T-helper 1 cell (primary cell): Measurements from ENCODE around the gene ACTN4.
A peak's percentile ranks its signal among the peaks of the same experiment; 100 is the strongest.
"Not testable (repeated sequence)": the region's sequence is repeated elsewhere in the genome, so short reads cannot be mapped to it uniquely, and the experiment has no call there.

Source experiments
- DNase-seq, 5 donors: peaks; one replicate each; pipeline ENCODE4 v3.0.0-alpha.2; 2012 to 2020

The ACTN4 gene

DNA sequence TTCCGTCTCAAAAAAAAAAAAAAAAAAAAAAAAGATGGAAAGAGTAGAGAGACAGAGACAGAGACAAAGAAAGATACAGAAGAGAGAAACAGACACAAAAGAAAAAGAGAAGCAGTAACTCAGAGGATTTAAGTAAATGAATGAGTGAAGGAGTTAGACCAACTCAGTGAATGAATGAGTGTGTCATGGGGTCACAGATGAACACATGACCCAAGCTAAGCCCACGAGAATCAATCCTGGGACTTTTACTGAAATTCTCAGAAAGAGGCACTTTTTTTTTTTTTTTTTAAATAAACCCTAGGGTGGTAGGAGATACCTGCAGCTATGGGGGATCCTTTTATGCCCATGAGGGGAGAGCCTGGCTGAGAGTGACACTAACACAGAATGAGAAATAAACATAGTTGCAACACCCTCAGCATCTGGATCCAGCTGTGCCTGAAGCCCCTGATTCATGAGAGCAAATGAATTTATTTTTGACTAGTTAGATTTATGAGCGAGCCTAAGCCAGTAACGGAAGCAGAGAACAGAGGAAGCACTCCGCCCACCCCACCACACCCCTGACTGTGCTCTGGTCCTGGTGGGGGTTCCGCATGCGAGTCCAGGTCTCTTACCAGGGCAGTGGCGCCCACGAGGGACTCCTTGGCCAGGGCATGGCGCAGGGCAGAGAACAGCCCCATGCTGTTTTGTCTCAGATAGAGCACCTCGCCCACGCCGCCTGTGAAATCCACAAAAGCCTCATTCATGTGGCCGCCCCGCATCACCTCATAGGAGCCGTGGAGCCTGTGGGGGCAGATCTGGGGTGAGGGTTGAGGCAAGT is 92.2 kb downstream of the ACTN4 start:
- no peak for DNase-seq

DNA sequence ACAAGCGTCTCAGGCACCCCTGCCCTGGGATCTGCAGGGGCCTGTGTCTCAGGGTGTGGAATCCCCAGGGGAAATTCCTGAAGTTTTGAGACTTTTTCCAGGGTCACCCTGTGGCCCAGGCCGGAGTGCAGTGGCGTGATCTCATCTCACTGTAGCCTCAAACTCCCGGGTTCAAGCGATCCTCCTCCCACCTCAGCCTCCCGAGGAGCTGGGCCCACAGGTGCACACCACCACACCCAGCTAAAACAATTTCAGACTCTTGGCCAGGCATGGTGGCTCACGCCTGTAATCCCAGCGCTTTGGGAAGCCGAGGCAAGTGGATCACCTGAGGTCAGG is 92.8 kb downstream of the ACTN4 start:
- no peak for DNase-seq

DNA sequence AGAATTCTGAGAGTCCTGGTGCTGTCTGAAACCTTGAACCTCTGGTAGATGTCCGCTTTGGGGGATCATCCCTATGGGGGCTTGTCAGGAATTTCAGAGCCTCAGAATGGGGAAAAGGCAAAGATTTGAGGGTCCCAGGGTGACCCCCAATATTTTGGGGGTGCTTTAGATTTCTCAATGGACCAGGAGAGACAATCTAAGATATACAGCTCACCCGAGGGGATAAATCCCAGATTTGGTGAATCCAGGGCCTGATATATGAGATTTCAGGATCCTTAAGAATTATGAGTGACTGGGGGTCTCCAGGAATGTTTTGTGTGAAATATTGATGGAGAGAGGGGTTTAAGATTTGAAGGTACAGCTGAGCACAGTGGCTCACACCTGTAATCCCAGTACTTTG is 93.5 kb downstream of the ACTN4 start:
- no peak for DNase-seq

DNA sequence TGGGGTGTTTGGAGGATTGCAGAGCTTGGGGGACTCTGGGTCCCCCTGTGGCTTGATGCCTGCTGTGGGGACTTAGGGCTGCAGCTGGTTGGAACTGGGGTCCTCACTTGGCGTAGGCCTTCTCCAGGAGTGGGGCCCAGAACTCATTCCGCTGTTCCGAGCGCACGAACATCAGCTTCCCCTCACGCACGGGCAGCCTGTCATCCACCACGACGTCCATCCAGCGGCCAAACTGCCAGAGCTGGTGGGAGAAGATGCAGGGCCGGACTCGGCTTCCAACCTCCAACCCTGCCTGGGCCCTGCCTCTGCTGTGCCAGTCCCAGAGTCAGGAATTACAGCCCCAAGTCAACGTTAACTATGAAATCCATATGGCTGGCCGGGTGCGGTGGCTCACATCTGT is 94.2 kb downstream of the ACTN4 start:
- no peak for DNase-seq

DNA sequence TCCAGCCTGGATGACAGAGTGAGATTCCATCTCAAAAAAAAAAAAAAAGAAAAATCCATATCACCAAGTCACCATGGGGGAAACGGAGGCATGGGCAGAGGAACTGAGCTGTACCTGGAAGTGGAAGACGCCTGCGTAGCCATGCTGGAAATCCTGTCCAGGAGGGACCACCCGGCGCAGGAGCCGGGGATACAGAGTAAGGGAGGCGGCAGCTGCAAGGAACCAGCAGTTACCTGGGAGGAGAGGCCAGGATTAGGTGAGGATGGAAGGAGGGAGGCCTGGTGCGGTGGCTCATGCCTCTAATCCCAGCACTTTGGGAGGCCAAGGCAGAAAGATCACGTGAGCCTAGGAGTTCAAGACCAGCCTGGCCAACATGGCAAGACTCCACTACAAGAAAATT is 94.8 kb downstream of the ACTN4 start:
- DNase-seq = no peak

DNA sequence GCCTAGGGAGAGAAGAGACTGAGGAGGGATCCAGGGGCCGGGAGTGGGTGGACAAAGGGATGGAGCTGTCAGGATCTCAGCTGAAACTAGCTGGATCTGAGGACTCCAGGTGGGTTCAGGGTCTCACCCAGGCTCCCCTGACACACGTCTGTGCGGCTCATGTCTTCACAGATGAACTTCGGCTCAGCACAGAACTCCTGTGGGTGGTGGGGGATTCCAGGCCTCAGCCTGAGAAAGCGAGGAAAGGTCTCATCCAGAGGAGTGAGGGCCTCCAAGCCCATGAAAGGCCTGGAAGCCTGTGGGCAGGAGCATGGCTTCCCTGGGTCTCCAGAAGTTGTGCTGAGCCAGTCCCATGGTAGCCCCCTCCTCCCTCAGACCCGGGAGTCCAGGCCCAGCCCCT is 95.5 kb downstream of the ACTN4 start:
- DNase-seq = no peak

DNA sequence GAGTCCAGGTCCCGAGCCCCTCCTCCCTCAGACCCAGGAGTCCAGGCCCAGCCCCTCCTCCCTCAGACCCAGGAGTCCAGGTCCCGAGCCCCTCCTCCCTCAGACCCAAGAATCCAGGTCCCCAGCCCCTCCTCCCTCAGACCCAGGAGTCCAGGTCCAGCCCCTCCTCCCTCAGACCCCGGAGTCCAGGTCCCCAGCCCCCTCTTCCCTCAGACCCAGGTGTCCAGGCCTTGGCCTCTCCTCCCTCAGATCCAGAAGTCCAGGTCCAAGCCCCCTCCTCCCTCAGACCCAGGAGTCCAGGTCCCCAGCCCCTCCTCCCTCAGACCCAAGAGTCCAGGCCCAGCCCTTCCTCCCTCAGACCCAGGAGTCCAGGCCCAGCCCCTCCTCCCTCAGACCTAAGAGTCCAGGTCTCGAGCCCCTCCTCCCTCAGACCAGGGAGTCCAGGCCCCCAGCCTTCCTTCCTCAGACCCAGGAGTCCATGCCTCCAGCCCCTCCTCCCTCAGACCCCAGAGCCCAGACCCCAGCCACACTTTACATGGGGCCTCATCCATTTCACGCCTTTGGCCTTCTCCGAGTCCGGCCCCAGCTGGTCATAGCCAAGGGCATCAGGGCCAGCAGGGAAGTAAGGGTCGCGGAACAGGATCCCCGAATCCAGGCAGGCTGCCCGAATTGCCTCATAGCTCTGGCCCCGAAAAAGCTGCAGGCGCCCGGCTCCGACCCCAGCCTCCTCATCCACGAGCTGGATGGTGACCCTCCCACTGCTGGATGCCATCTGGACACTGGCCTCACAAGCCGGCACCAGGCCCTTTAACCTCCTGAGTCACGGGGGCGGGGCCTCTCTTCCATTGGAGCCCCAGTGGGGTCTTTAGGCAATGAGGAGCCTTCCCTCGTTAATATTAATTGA is 96.2 kb downstream of the ACTN4 start:
- no peak for DNase-seq

DNA sequence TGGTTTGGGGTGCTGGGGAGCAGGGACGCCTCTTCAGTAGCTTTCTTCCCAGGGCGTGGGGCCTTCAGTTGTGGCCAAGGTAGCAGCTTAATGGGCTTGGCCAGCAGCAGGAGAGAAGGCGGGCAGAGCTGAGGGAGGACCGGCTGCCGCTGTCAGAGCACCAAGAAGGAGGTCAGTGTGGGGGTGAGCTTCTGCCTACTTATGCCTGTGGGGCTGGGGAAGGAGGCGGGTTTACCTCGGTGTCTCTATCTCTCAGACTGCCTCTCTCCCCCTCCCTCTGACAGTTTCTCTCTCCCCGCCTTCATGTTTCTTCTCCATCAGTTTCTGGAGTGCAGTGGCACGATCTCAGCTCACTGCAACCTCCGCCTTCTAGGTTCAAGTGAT is 96.8 kb downstream of the ACTN4 start, which contains the start of gene CAPN12:
Gene CAPN12 (minus strand): TSS at position 177 of the 384 bp plus-strand sequence. CDS start 309 bp downstream, outside the sequence.
- no peak for DNase-seq

DNA sequence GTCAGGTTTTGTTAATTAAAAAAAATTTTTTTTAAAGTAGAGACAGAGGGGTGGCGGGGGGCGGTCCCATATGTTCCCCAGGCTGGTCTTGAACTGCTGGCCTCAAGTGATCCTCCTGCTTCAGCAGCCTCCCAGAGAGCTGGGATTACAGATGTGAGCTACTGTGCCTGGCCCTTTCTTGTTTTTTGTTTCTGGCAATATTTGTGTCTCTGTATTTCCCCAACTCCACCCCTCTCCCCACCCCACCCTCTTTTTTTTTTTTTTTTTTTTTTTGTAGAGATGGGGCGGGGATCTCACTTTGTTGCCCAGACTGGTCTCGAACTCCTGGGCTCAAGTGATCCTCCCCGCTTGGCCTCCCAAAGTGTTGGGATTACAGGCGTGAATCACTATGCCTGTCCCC is 97.4 kb downstream of the ACTN4 start:
- no peak for DNase-seq

DNA sequence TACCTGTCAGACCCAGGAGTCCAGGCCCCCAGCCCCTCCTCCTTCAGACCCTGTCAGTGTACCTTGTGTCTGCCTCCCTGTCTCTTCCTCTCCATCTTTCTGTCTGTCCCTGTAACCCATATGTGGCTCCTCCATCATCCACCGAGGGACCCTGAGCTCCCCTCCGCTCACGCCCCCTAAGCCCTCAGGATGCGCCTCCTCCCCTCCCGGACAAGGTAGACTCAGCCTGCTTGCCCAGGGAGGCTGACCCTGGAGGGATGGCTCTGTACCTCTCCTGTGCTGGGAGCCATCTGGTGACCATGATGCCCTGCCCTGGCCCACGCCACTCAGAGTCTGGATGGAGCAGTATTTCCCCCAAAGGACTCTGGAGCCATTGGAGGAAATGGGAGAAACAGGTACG is 97.9 kb downstream of the ACTN4 start:
- no peak for DNase-seq

DNA sequence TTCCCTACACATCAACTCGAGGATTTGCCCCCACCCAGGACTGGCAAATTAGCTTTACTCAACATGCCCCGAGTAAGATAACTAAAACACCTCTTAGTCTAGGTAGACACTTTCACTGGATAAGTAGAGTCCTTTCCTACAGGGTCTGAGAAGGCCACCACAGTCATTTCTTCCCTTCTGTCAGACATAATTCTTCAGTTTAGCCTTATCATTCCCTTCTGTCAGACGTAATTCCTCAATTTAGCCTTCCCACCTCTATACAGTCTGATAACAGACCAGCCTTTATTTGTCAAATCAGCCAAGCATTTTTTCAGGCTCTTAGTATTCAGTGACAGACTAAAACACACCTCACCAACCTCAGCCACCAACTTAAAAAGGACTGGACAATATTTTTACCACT is 106.3 kb downstream of the ACTN4 start:
- DNase-seq = not testable (repeated sequence)

DNA sequence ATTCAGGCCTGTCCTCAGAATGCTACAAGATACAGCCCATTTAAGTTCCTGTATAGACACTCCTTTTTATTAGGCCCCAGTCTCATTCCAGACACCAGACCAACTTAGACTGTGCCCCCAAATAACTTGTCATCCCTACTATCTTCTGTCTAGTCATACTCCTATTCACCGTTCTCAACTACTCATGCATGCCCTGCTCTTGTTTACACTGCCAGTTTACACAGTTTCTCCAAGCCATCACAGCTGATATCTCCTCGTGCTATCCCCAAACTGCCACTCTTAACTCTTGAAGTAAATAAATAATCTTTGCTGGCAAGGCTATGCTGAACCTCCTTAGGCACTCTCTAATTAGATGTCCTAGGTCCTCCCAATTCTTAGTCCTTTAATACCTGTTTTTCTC is 106.7 kb downstream of the ACTN4 start:
- not testable (repeated sequence) for DNase-seq

DNA sequence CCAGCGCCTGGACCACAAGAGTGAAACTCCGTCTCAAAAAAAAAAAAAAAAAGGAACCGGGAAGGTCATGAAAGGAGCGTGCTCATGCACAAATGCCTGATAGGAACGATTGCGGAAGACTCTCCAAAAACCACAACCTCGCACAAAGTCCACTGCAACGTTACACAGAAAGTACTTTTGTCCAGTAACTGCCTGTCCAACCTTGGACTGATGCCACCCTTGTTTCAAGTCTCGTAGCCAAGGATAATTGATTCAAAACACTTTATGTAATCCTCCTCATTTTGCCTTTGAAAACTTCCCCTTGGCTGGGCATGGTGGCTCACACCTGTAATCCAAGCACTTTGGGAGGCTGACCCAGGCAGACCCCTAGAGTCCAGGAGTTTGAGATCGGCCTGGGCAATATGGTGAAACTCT is 112.1 kb downstream of the ACTN4 start:
- no peak for DNase-seq

DNA sequence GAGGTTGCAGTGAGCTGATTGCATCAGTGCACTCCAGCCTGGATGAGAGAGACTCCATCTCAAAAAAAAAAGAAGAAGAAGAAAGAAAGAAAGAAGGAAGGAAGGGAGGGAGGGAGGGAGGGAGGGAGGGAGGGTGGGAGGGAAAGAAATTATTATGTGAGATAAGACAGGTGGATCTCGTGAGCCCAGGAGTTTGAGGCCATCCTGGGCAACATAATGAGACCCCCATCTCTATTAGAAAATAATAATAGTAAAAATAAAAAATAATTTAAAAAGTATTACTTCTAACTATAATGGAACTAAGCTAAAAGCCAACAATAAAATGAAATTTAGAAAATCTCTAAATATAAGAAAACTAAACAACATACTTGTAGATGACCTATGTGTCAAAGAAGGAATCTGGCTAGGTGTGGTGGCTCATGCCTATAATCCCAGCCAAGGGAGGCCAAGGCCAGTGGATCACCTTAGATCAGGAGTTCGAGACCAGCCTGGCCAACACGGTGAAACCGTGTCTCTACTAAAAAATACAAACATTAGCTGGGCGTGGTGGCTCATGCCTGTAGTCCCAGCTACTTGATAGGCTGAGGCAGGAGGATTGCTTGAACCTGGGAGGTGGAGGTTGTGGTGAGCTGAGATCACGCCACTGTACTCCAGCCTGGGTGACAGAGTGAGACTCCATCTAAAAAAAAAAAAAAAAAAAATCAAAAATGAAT is 113.5 kb downstream of the ACTN4 start:
- DNase-seq = not testable (repeated sequence)

DNA sequence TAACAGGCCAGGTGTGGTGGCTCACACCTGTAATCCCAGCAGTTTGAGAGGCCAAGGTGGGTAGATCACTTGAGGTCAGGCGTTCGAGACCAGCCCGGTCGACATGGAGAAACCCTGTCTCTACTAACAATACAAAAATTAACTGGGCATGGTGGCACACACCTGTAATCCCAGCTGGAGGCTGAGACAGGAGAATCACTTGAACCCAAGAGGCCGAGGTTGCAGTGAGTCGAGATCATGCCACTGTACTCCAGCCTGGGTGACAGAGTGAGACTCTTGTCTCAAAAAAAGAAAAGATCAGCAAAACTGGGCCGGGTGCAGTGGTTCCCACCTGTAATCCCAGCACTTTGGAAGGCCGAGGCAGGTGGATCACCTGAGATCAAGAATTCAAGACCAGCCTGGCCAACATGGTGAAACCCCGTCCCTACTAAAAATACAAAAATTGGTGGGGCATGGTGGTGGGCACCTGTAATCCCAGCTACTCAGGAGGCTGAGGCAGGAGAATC is 114.5 kb downstream of the ACTN4 start:
- DNase-seq = not testable (repeated sequence)

DNA sequence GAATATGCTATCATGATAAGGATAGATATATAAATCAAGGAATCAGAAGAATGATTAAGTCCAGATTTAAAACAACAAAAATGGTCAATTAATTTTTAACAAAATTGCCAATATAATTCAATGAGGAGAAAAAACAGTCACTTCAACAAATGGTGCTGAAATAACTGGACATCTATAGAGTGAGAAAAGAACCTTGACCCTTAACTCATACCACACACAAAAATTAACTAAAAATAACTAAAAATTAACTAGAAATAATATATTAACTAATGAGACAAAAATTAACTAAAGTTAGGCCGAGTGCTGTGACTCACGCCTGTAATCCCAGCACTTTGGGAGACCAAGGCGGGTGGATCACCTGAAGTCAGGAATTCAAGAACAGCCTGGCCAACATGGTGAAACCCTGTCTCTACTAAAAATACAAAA is 116.4 kb downstream of the ACTN4 start:
- DNase-seq = no peak

DNA sequence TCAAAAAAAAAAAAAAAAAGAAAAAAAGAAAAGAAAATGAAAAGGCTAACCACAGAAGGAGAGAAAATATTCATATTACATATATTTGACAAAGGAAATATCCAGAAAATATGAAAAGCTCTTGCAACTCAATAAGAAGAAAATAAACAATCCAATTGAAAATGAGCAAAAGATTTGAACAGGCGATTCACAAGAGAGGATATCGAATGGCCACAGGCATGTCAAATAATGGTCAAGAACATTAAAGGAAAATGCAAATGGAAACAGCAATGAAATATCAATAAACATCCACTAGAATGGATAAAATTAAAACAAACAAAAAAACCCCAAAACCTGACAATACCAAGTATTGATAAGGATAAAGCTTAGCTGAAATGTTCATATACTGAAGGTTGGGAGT is 117.8 kb downstream of the ACTN4 start:
- DNase-seq = no peak

DNA sequence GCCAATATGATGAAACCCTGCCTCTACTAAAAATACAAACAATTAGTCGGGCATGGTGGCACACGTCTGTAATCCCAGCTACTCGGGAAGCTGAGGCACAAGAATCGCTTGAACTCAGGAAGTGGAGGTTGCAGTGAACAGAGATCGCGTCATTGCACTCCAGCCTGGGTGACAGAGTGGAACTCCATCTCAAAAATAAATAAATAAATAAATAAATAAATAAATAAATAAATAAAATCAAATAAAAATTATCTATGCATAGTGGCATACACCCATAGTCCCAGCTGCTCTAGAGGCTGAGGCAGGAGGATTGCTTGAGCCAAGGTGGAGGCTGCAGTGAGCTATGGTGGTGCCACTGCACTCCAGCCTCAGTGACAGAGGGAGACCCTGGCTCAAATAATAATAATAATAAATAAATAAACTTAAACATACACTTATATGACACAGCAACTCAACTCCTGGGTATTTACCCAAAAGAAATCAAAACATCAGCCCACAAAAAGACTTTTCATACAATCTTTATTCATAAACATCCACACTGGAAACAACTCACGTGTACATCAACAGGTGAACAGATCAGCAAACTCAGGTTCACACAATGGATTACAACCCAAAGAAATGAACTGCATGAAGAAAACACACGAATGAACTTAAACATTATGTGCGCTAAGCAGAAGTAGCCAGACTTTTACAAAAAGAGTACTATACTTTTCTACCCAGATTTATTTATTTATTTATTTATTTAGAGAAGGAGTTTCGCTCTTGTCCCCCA is 119.0 kb downstream of the ACTN4 start:
- no peak for DNase-seq

DNA sequence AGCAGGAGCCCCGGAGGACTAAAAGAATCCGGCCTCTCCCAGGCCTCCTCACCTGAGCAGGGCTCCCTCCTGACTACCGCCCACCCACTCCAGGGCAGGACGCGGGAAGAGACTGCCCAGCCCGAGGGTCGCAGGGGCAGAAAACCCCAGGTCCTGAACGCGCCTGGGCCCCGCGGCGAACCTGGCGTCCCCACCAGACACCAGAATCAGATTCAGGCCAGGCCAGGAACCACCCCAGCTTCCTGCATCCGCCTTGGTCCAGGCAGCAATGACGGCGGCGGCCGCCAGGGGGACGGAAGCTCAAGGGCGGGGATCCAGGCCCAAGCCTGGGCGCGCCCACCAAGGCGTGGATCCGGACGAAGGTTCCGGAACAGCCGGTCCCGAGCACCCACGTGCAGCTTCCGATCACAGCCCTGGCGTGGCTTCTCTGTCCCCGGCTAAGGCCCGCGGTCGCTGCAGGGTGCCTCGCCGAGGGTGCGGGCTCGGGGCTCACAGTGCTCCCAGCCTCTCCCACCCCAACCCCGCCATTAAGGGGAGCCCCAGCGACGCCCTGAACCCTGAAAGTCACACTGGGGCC is 122.3 kb downstream of the ACTN4 start:
- DNase-seq = peak; percentile 81 to 92 (median 86)

DNA sequence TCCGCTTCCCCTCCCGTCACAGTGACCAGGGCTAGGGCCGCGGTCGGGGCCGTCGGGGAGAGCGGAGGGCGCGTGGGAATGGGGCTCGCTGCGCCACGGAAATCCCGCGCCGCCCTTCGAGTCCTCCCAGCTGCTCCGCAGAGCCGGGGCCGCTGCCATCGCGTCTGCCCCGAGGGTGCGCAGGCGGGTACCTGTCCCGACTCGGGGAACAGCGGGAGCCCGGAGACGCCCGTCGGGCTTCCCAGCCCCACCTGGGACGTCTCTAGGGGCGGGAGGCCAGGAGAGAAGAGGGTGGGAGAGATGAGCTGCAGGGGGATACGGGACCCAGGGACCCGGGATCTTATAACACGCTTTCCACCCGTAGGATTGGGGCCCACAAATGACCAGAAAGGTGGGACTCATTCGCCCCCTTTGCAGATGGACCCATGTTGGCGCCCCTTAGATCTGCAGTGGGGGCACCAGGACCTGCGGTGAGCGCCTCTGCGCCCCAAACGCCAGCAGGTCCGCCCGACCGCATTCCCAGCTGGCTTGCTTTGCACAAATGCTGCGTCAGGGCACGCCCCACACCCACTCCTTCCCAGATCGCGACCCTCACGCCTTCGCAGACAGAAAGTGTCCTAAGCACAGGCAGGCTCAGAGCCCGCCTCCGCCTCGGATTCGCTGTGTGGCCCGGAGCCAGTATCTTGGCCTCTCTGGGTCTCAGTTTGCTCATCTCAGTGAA is 122.9 kb downstream of the ACTN4 start:
- peak in 1 of 5 donors; percentile 12 for DNase-seq

DNA sequence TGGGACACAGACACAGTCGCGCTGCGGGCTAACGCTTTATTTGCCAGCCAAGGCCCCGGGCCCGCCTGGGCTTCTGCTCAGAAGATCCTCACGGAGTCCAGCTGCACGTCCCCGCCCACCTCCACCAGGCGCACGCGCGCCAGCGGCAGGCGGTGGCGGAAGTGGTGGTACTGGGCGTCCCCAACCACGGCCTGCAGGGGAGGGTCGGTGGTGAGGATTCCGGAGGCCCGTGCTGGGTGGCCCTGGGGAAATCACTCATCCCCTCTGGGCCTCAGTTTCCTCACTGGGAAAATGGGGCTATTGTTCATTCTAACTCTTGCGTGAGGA is 123.5 kb downstream of the ACTN4 start:
- not testable (repeated sequence) for DNase-seq
